Heart left ventricle (tissue), 16 donors: ENCODE results near the gene ANGPTL4. TPM values are rescaled to one million over a fixed set of nuclear protein-coding genes. Genes with fewer than 3 reads are reported as not detected.
"Not testable (repeated sequence)": the region's sequence is repeated elsewhere in the genome, so short reads cannot be mapped to it uniquely, and the experiment has no call there.

Experiments
- ATAC-seq, 4 donors: fragments of 200-7000 bp; cut with Tn5 transposase; one replicate each; pipeline ENCODE4 v1.9.1; 2020 to 2022; ENCODE audit warnings: moderate library complexity in 4 of 4, mild to moderate bottlenecking in 3 of 4, moderate number of reproducible peaks in 1 of 4
- DNase-seq, 5 donors: peaks; one replicate each; pipeline ENCODE4 v3.0.0-alpha.2; 2020
- H3K27ac ChIP-seq, 12 donors: fragments of 200-600 bp; sonication (generic) in 4 of 12; one replicate each; pipeline versions ENCODE4 v1.5.0 to v1.8.0; 2016 to 2022; ENCODE audit warnings: mild to moderate bottlenecking in 2 of 12
- H3K27me3 ChIP-seq, 9 donors: fragments of 200-600 bp; sonication (generic) in 2 of 9; one replicate each; pipeline versions ENCODE4 v1.5.1 to v1.8.0; 2016 to 2022; ENCODE audit warnings: mild to moderate bottlenecking in 3 of 9
- H3K36me3 ChIP-seq, 9 donors: fragments of 200-600 bp; sonication (generic) in 2 of 9; one replicate each; pipeline versions ENCODE4 v1.5.0 to v1.8.0; 2018 to 2022; ENCODE audit warnings: mild to moderate bottlenecking in 2 of 9
- H3K4me1 ChIP-seq, 12 donors: fragments of 200-600 bp; sonication (generic) in 4 of 12; one replicate each; pipeline versions ENCODE4 v1.5.0 to v1.8.0; 2016 to 2022; ENCODE audit warnings: mild to moderate bottlenecking in 3 of 12
- H3K4me3 ChIP-seq, 12 donors: fragments of 200-600 bp; sonication (generic) in 4 of 12; one replicate each; pipeline versions ENCODE4 v1.5.0 to v1.8.0; 2017 to 2022; ENCODE audit warnings: mild to moderate bottlenecking in 9 of 12, moderate library complexity in 4 of 12
- H3K9me3 ChIP-seq, 12 donors: fragments of 200-600 bp; sonication (generic) in 4 of 12; one replicate each; pipeline versions ENCODE4 v1.5.0 to v1.8.0; 2016 to 2022; ENCODE audit warnings: mild to moderate bottlenecking in 1 of 12
- CTCF ChIP-seq, 12 donors: fragments of 200-600 bp; sonication (generic) in 4 of 12; IDR thresholded peaks; one replicate each; pipeline versions ENCODE4 v1.5.0 to v1.8.0; 2018 to 2022; ENCODE audit warnings: antibody characterized with exemption in 12 of 12, mild to moderate bottlenecking in 5 of 12
- POLR2A ChIP-seq, 2 donors: fragments of 450-650 bp; IDR thresholded peaks; one replicate each; pipeline ENCODE4 v1.6.1; 2017; ENCODE audit warnings: antibody characterized with exemption in 2 of 2, mild to moderate bottlenecking in 2 of 2, moderate library complexity in 2 of 2
- WGBS, 4 donors: extraction: QIAGEN DNeasy Blood & Tissue Kit in 2 of 4; methylation state at CpG; one replicate each; pipeline versions ENCODE4 v1.1.5 to v1.1.7; 2013 to 2018; 5-methylcytosine and 5-hydroxymethylcytosine counted together
- intact Hi-C, 10 donors: fragments of 100-400 bp; cut with DNase I; formaldehyde crosslinking; loops; one replicate each; pipeline versions ENCODE4 v1.11.1 to v1.14.2; 2022
- polyA plus RNA-seq, 2 donors: library from polyadenylated mRNA; stranded (reverse); fragments of 200-250 nt; gene quantifications; one replicate each; pipeline ENCODE4 v1.2.3, GENCODE V29; 2013
- total RNA-seq, 9 donors: library from RNA; depleted of rRNA in 2 of 9; stranded (reverse); fragments of >200 nt in 2 of 9; fragmentation: NEBNext Ultra II Directional in 3 of 9; extraction: Animal tissue kit (Norgen Biotek cat#: 25700) in 3 of 9; gene quantifications; one replicate each; pipeline versions ENCODE4 v1.1.0 to v1.2.4, GENCODE V29; 2016 to 2023
- donor health status: ischemic (EF 13 %, LVEDD 7.1; RV severe dilation, severe dysfunction).
- donor health status: healthy with polysubstance abuse.
- donor health status: DM: no; HTN: yes; CAD: no.
- donor health status: DM: no; HTN: no; CAD: no.
- donor health status: ischemic (EF 25% LVEDD 6.9; RV normal size, moderate dysfunction).
- donor health status: ischemic (EF 25% LVEDD 5.7; RV mildly dilated, moderate dysfunction).
- donor health status: healthy.
- donor health status: DM: yes; HTN: yes; CAD: no.
- donor health status: ischemic (EF 35%, LVEDD 5.7; RV mildly dilated, moderate dysfunction).
- donor health status: nonischemic (EF 11% LVEDD 7.7; RV severe dilation, severe dysfunction).
- donor health status: DM: yes; HTN: yes; CAD: no.
- donor health status: PGD.
- donor health status: ischemic (EF 29% LVEDD 5.4; RV normal size, mild dysfunction).
- donor health status: nonischemic (EF 23%, LVEDD 6.1; RV moderate dilation, normal function).

The ANGPTL4 gene
- total and polyA plus RNA-seq, 11 donors: 2.4 to 117 (median 10.8) TPM

- H3K27me3 ChIP-seq, H3K4me3 ChIP-seq, intact Hi-C loops, H3K27ac ChIP-seq, DNase-seq, H3K9me3 ChIP-seq, ATAC-seq, H3K36me3 ChIP-seq: not testable (repeated sequence)
- peaks cover 0 to 27% (median 11%) of the 10 kb centered on the region in 12 donors for H3K4me1 ChIP-seq
- WGBS, 4 donors: 80 to 95% (median 89%) methylated on average over 9 of the region's 9 CpGs
Observed at GRCh38 chr19:8386419-8386818, 22.5 kb downstream of the ANGPTL4 start.

- no peak overlapping the region for H3K4me3 ChIP-seq
- peaks cover 0 to 3% (median 0%) of the 10 kb centered on the region in 9 donors for H3K36me3 ChIP-seq
- no peak overlapping the region for H3K27ac ChIP-seq
- DNase-seq (no peak), ATAC-seq (no peak)
- WGBS, 4 donors: 72 to 100% (median 87%) methylated on average over 4 of the region's 4 CpGs
- peaks cover 0 to 33% (median 17%) of the 10 kb centered on the region in 12 donors for H3K4me1 ChIP-seq
- no peaks in the 10 kb centered on the region for H3K9me3 ChIP-seq
- intact Hi-C loops: no loop called here
- H3K27me3 ChIP-seq: no peaks in the 10 kb centered on the region
- no peak for TF ChIP-seq POLR2A (IDR thresholded peaks at IDR 0.05)
- no peak for TF ChIP-seq CTCF (IDR thresholded peaks at IDR 0.05)
Observed at GRCh38 chr19:8386990-8387389, 23.0 kb downstream of the ANGPTL4 start.

DNA sequence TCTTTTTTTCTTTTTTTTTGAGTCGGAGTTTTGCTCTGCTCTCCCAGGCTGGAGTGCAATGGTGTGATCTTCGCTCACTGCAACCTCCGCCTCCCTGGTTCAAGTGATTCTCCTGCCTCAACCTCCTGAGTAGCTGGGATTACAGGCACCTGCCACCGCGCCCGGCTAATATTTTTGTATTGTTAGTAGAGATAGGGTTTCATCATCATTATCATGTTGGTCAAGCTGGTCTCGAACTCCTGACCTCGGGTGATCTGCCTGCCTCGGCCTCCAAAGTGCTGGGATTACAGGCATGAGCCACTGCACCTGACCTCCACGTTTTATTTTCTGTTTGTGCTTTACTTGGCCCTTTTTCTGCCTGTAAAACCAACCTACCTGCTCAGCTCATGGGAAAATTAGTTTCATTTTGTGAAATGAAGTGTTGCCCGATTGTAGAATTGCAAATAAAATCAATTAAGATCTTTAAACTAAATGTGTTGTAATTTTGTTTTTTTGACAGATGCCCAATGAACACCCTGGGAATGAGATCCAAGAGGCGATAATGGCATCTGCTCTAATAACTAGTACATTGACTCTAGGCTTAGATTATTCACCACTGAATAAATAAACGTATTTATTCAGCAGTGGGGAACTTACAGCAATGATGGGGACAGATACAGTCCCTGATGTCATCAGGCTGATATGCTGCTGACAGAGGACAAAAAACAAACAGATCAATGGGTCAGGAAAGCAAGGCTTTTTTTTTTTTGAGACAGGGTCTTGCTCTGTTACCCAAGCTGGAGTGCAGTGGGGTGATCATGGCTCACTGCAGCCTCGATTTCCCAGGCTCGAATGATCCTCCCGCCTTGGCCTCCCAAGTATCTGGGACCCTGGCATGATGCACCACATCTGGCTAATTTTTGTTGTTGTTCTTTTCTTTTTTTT lies 24.0 kb downstream of the ANGPTL4 start:
- DNase-seq (no peak), ATAC-seq (no peak)
- H3K4me1 ChIP-seq: peaks cover 1 to 43% (median 25%) of the 10 kb centered on the region in 12 donors
- H3K27me3 ChIP-seq: no peaks in the 10 kb centered on the region
- H3K36me3 ChIP-seq: peaks cover 0 to 3% (median 0%) of the 10 kb centered on the region in 9 donors
- no peaks in the 10 kb centered on the region for H3K9me3 ChIP-seq
- TF ChIP-seq POLR2A (IDR thresholded peaks at IDR 0.05) (no peak), CTCF (IDR thresholded peaks at IDR 0.05) (no peak)
- peak overlapping the region in 2 of 12 donors; percentile 32 to 100 for H3K27ac ChIP-seq
- H3K4me3 ChIP-seq: no peak overlapping the region
- intact Hi-C loops: loop anchor here in 1 of 10 donors (2.0 kb wide), 1 partner anchor 21 kb away; no protein-coding TSS in a partner anchor
- 92 to 93% (median 93%) methylated on average over 16 of the region's 16 CpGs for WGBS, 4 donors

DNA sequence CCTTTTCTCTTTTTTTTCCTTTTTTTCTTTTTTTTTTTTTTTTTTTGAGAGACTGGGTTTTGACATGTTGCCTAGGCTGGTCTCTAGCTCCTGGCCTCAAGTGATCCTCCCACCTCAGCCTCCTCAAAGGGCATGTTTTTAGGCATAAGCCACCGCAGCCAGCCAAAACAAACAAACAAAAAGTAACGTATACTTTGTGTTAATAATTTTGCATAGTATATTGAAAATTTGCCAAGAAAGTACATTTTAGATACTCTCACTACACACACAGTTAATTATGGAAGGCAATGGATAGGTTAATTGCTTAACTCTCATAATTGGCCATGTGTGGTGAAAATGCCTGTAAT lies 24.6 kb downstream of the ANGPTL4 start:
- 49 to 80% (median 65%) methylated on average over 2 of the region's 2 CpGs for WGBS, 4 donors
- TF ChIP-seq POLR2A (IDR thresholded peaks at IDR 0.05): no peak
- no peak for TF ChIP-seq CTCF (IDR thresholded peaks at IDR 0.05)
- Histone ChIP-seq H3K9me3 (no peaks in the 10 kb centered on the region), H3K4me3 (no peak overlapping the region), H3K27ac (peak overlapping the region in 2 of 12 donors; percentile 32 to 100), H3K27me3 (no peaks in the 10 kb centered on the region), H3K36me3 (peaks cover 0 to 3% (median 0%) of the 10 kb centered on the region in 9 donors), H3K4me1 (peaks cover 8 to 49% (median 32%) of the 10 kb centered on the region in 12 donors)
- DNase-seq (no peak), ATAC-seq (no peak)
- intact Hi-C loops: loop anchor here in 1 of 10 donors (2.0 kb wide), 1 partner anchor 22 kb away; no protein-coding TSS in a partner anchor
